Measurements from ENCODE around the gene UBA52.

GRCh38 chr19:18618236-18618635 is 46.6 kb downstream of the UBA52 start:
- TF ChIP-seq EZH2 (IDR thresholded peaks at IDR 0.05) (no peak), CTCF (IDR thresholded peaks at IDR 0.05) (no peak)
